NCI-H128 (cell line): ENCODE results near the gene NCK1.

Experiments used
- DNase-seq: peaks from one replicate; lab custom pipeline; 2025; ENCODE audit not compliant: unreplicated experiment; lab: John Stamatoyannopoulos, UW

NCK1 gene

DNA sequence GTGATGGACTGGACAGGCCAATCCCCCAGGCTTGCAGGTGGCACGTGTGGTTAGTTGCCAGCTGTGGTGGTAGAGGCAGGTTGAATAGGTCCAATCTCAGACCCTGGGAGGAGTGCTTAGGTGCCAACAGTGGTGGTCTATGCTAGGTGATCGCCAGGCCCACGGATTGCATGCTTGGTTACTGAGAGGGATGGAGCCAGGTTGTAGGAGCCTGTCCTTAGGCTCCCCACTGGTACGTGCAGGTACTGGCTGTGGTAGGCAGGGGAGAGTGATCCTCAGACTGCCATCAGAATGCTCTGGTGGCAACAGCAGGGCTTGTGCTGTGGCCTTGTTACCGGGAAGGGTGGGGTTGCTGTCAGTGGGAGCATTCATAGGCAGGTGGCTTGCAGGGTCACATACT lies 44.7 kb downstream of the NCK1 start:
- no peak for DNase-seq

- no peak for DNase-seq
Measured at GRCh38 chr3:136908297-136908696, 46.3 kb downstream of the NCK1 start.

DNA sequence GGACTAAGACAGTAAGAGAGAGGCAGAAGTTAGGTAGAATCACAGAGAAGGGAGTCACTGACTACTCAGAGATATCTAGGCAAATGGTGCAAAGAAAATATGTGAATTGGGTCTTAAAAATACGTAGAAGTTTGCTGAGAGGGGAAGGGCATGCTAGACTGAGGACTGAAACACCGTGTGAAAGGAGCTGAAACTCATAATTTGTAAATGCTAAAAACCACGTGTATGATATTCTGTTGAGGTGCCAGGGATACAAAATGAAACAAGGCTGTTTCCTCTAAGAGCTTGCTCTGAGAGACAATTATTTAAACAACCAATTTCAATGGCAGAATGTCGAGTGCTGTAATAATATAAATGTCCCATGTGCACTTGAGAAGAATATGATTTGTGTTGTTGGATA lies 47.2 kb downstream of the NCK1 start:
- DNase-seq = no peak

DNA sequence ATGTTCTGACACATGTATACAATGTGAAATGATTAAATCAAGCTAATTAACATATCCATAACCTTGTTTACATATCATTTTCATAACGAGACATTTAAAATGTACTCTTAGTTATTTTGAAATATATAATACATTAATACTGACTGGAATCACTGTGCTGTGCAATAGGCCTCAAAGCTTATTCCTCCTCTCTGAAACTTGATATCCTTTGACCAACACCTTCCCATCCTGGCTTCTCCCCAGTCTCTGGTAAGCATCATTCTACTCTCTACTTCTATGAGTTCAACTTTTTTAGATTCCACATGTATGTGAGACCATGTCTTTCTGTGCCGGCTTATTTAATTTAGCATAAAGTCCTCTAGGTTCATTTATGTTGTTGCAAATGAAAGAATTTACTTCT lies 48.7 kb downstream of the NCK1 start:
- no peak for DNase-seq

- DNase-seq = no peak
Measured at GRCh38 chr3:136913168-136913567, 51.2 kb downstream of the NCK1 start.

DNA sequence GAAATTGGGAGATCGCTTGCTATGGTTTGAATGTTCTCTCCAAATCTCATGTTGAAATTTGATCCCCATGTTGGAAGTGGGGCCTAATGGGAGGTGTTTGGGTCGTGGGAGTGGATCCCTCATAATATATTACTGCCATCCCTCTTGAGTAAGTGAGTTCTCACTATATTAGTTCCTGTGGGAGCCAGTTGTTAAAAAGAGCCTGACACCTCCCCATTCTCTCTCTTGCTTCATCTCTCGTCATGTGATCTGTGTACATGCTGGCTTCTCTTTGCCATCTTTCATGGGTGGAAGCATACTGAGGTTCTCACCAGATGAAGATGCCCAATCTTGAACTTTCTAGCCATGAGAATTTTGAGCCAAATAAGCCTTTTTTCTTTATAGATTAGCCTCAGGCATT lies 52.7 kb downstream of the NCK1 start:
- DNase-seq = no peak

GRCh38 chr3:136916223-136916622 lies 54.2 kb downstream of the NCK1 start:
- no peak for DNase-seq

GRCh38 chr3:136919799-136920580 lies 58.0 kb downstream of the NCK1 start:
- no peak for DNase-seq

DNA sequence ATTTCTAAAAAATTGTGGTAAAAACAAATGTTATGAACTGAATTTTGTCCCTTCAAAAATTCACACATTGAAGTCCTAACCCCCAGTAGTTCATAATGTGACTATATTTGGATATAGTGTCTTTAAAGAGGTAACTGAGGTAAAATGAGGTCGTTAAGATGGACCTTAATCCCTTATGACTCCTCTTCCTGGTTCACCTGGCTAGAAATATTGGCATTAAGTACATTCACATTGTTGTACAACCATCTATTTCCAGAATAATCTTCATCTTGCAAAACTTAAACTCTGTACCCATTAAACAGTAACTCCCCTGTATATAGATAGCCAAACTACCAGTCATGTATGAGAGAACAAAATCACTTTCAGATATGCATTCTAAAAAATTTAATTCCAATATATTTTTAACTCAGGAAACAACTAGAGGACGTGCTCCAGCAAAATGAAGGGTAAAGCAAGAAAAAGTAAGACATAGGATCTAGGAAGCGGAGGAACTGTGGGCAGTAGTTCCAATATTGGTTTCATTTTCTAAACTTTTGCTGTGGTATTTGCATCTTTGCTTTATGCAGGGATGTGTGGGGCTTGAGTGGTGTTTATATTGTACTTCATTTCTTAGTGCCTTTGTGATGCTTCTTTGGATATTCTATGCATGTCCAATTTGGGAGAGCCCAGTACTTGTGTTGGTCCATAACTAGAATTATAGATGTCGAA lies 59.0 kb downstream of the NCK1 start:
- DNase-seq = no peak

- DNase-seq = no peak
Measured at GRCh38 chr3:136925425-136926190, 63.6 kb downstream of the NCK1 start.

GRCh38 chr3:136928240-136928639 lies 66.2 kb downstream of the NCK1 start:
- no peak for DNase-seq

DNA sequence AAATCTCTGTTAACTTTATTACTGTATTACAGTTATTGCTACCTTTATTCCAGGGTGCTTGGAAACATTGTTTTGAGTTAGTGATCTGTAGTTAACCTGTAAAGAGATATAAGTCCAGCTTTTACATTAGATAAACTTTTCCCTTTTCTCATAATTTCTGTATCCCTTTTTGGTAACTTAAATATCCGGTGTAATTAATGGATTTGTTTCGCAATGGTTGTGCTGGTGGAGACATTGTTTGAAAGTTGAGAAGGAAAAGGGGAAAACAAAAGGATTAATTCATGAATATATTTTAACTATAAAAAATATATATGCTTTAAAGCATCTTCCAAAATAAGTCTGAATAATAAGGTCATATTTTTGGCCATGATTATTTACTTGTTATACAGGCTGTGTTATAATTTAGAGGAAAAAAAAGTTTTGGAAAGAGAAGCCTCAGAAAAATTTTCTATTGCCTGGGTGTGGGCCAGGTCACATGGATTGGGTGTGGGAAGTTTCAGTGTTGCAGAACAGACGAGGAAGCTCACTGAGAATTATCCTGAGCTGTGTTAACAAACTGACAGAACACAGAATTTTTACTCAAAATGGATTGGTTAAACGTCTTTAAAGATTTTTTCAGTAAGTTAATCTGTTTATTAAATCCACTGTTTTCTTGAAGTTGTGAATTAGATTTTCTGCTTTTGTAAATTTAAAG lies 68.1 kb downstream of the NCK1 start:
- DNase-seq = no peak

GRCh38 chr3:136931606-136932005 lies 69.6 kb downstream of the NCK1 start:
- DNase-seq = no peak

DNA sequence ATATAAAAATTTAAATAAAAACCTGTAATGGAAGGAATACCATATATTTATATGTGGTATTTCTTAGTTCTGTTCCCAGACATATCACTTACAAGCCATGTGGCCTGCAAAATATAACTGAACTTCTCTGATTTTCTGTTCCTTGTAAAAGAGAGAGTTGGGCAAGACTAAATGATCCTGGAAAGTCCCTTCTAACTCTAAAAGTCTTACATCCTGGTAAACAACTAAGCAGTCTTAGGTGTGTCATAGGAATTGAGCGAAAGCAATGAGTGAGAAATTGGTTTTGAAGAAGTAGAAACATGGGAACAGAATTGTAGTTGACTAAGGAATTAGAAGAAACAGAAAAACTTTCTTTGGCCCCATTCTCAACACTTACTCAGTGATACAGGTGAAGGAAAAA lies 70.5 kb downstream of the NCK1 start:
- no peak for DNase-seq

GRCh38 chr3:136932978-136933772 lies 71.2 kb downstream of the NCK1 start:
- DNase-seq = no peak

- DNase-seq = no peak
Measured at GRCh38 chr3:136937175-136937574, 75.2 kb downstream of the NCK1 start.

DNA sequence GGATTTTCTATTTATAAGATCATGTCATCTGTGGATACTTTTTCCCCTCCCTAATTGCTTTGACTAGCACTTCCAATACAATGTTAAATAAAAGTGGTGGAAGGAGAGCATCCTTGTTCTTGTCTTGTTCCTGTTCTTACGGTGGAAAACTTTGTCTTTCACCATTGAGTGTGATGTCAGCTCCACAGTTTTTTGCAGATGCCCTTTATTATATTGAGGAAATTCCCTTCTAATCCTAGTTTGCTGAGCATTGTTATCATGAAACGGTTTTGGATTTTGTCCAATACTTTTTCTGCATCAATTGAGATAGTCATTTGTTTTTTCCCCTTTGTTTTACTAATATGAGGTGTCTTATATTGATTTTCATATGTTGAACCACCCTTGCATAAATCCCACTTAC lies 75.8 kb downstream of the NCK1 start:
- no peak for DNase-seq

DNA sequence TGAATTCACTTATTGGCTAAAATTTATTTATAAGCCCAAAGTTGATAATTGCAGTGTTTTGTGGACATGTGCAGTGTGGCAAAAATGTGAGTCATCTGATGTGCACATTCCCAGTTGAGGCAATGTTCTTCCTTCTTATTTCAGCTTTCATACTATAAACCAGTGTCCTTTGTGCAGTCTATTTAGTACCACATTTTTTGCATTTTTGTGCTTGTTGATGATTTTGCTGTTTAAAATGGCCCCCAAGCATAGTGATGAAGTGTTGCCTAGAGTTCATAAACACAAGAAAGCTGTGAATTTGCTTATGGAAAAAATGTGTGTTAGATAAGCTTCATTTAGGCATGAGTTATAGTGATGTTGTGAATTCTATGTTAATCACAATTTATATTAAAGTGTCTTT lies 76.3 kb downstream of the NCK1 start:
- no peak for DNase-seq

- no peak for DNase-seq
Measured at GRCh38 chr3:136939489-136939888, 77.5 kb downstream of the NCK1 start.

DNA sequence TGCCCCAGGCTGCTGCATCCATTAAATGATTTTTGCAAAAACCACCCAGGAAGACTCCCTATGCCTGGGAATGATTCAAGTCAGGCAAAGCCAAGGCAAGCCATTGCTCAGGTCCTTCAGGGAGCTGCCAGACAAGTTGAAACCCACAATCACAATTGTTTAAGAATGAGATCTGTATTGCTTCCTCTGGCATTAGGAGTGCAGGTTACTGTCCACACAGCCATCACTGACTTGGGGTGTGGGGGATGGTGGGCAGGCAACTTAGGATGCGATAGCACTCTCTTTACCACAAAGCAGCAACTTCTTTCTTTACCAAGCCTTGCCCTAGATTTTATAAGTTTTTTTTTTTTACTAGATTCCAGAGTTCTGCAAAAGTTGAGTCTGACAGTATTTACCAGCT lies 80.8 kb downstream of the NCK1 start:
- no peak for DNase-seq

DNA sequence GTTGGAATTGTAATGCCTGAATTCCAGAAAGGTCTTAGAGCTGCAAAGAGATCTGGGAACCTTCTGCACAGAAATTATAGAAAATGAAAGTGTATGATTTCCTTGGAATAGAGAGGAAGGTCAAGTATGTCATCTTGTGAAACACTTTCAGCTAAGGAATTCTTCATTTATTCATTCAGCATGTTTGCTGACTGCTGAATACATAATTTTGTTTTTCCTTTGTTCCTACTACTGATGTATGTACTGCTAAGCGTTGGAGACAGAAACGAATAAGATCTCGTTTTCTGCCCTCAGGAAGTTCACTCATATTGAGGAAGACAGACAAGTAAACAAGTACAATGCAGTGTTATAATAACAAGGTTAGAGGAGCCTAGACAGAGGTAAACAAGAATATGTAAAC lies 81.4 kb downstream of the NCK1 start:
- no peak for DNase-seq
